Smooth muscle cell of the brain vasculature (primary cell): ENCODE data around the gene MCM3.

Source experiments
- DNase-seq: peaks from one replicate; pipeline ENCODE4 v3.0.0-alpha.2; 2012; ENCODE audit warnings: low read depth, low spot score

Gene MCM3

GRCh38 chr6:52251113-52251512 is 33.4 kb downstream of the MCM3 start:
- no peak for DNase-seq

DNA sequence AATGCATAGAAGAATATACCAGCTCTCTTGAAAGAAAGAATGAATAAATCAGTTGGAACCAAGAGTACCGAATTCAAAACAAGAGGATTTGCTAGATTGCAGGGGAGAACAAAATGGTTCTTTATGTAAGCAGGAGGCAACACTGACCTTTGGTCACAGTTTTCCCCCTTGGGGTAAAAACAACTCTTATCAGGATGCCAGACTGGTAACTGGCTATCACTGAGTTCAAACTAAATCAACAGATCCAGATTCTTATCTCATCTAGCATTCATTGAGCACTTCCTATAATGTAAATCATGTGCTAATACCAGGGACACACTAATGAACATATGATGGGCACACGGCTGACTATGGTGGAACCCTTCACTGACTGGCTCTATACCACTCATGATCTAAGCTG is 35.5 kb downstream of the MCM3 start:
- DNase-seq: no peak

DNA sequence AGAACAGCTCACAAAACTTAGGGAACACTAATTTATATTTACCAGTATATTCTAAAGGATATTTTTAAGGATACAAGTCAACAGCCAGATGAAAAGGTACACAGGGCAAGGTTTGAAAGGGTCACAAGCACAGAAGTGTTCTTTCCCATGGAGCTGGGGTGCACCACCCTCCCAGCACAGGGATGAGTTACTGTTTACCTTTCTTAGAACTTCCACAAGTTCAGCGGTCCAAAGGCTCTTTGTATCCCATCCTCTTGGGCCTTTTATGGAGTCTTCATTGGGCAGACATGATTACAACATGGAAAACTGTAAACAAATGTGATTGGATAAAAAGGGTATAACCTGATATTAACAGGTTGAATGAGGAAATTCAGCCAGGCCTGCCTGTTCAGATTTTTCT is 39.1 kb downstream of the MCM3 start:
- DNase-seq: no peak

GRCh38 chr6:52244400-52244799 is 40.1 kb downstream of the MCM3 start, which contains the start of gene IL17F:
TSS of gene IL17F (minus strand) at chr6:52244500. CDS start at chr6:52244429, 71 bp downstream.
- DNase-seq: no peak

DNA sequence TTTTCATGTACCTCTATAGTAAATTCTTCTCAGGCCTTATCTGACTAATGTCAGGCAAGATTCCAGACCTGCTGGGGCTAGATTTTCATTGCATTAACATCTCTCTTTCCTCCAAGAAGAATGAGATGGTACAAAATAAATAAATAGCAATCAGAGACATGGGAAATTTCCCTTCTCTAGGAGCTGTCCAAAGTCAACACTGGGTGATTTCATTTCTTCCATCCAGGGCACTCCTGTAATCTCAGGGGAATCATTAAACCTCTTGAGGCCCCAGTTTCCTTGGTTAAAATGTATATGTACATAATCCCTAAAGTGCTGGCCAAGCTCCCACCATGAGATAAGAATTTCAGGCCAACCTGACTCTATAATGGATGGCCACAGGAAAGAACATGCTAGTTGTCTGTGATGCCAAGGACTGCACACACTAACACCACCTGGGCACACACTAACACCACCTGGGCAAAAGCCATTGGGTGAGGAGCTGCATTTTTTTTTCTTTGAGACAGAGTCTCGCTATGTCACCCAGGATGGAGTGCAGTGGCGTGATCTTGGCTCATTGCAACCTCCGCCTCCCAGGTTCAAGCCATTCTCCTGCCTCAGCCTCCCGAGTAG is 41.2 kb downstream of the MCM3 start:
- DNase-seq: no peak

GRCh38 chr6:52241819-52242218 is 42.7 kb downstream of the MCM3 start:
- no peak for DNase-seq

GRCh38 chr6:52233975-52234823 is 50.3 kb downstream of the MCM3 start:
- DNase-seq: no peak

- DNase-seq: no peak
Observed at GRCh38 chr6:52233005-52233404, 51.5 kb downstream of the MCM3 start.

- no peak for DNase-seq
Observed at GRCh38 chr6:52231406-52232127, 53.0 kb downstream of the MCM3 start.

DNA sequence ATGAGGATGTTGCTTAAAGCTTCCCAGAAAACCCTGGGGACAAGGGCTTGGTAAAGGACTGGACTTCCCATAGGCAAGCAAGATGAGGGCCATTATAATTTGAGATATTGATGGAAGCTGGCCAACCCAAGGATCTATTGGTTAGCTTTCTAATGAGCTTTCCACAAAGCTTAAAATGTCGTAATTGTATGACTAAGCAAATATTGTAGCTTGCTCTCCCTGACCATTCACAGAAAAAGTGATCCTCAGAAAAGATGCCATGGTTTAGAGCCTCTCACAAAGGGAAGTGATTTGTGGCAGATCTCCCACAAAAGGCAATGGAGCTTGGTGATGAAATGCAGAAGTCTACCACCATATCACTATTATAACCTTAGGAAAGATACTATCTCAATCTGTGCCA is 53.9 kb downstream of the MCM3 start:
- DNase-seq: no peak

GRCh38 chr6:52227495-52227894 is 57.0 kb downstream of the MCM3 start:
- no peak for DNase-seq

DNA sequence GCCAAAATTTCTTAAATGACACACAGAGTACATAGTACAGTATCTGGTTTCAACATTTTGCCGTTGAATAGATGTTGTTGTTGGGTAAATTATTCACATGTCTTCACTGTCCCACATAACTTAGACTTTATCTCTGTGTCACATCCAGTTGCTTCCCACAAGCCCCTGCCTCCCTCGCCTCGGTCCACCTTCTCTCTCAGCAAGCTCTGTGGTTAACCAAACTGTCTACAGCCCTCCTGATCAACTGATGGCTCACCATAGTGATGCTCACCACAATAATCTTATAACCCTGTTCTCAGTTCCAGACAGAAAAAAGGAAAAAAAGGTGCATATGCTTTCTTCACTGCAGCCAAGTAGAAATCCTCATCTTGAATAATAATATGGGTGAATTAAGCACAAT is 63.2 kb downstream of the MCM3 start:
- DNase-seq: no peak

DNA sequence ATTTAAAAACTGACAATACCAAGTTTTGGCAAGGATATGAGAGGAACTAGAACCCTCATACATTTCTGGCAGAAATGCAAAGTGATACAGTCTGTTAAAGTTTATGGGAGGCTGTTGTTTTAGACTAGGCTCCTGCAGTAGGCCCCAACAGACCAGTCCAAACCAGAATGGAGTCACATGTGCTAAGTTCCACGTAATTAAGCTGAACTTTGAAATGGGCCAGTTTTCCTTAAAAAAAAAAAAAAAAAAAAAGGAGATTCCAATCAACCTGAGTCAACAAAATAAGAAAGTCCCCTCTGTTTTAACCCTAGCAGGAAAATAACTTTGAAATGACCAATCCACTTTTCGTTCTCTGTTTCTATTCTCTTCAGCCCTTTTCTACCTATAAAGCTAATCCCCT is 66.8 kb downstream of the MCM3 start:
- DNase-seq: no peak

DNA sequence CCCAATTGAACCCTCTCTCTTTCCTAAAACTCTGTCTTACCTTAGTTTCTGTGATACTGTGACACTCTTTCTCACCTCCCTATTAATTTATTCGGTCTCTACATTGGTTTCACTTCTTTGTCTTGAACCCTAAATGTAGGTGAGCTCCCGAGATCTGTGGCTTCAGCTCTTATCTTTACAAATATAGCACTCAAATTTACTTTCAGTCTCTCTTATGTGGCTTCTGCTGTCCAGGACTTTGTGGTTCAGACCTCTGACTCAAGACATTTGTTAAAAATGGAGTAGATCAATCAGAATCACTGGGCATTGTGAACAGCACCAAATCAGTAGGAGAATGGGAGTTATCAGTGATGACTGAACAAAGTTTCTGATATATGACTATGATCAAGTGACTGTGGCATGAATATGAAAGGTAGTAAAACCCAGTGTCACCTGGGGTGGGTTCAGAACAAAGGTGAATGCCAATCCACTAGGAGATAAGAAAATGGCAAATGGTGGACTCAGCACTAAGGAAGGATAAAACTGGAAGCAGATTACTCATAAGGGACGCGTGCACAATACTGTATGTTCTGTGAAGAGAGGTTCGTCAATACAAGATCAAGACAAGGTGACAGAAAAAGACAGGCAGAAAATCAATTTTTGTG is 67.5 kb downstream of the MCM3 start:
- DNase-seq: no peak

GRCh38 chr6:52215787-52216186 is 68.8 kb downstream of the MCM3 start:
- no peak for DNase-seq
